GM12878 (cell line): ENCODE measurements around the gene CTNNA1.

Experiments
- CTCF ChIP-seq, 3 experiments: IDR thresholded peaks in 2 of 3; conservative IDR thresholded peaks in 1 of 3; 2 replicates each; pipeline ENCODE4 v1.5.1; 2011; ENCODE audit warnings: low read depth in 3 of 3, low read length in 3 of 3, mild to moderate bottlenecking in 3 of 3, control low read depth in 2 of 3, moderate library complexity in 2 of 3, inconsistent platforms in 1 of 3, mixed read lengths in 1 of 3; ENCODE audit not compliant: control insufficient read depth in 2 of 3, insufficient read depth in 1 of 3; ENCODE audit errors: extremely low read depth in 1 of 3
- HCFC1 ChIP-seq: fragments of 150-350 bp; IDR thresholded peaks from 2 replicates; pipeline ENCODE4 v1.6.1; 2014; ENCODE audit warnings: low read length
- MXI1 ChIP-seq: fragments of 150-350 bp; IDR thresholded peaks from 2 replicates; pipeline ENCODE4 v1.6.1; 2011; ENCODE audit warnings: low read depth, mild to moderate bottlenecking, inconsistent platforms, low read length, improper control_type of control experiment
- MYC ChIP-seq: IDR thresholded peaks from 2 replicates; pipeline ENCODE4 v1.6.1; 2011; ENCODE audit warnings: mild to moderate bottlenecking, low read length, moderate library complexity, inconsistent platforms; ENCODE audit not compliant: insufficient read depth, insufficient replicate concordance, insufficient read length, severe bottlenecking
- PKNOX1 ChIP-seq: fragments of 450-650 bp; IDR thresholded peaks from 2 replicates; pipeline ENCODE4 v1.6.1; 2016; ENCODE audit warnings: mild to moderate bottlenecking
- POLR2A ChIP-seq: IDR thresholded peaks from 2 replicates; pipeline ENCODE4 v1.6.1; 2011; ENCODE audit warnings: low read depth, mild to moderate bottlenecking, low read length
- SMARCA5 ChIP-seq: fragments of 450-650 bp; IDR thresholded peaks from 2 replicates; pipeline ENCODE4 v1.6.1; 2017; ENCODE audit warnings: mild to moderate bottlenecking
- USF1 ChIP-seq: IDR thresholded peaks from 2 replicates; pipeline ENCODE4 v1.6.1; 2011; ENCODE audit warnings: borderline replicate concordance, low read depth, mild to moderate bottlenecking, moderate library complexity, mixed read lengths, low read length; ENCODE audit not compliant: insufficient read depth; ENCODE audit errors: extremely low read length

GRCh38 chr5:138911441-138911840, 158.2 kb downstream of the CTNNA1 start:
- TF ChIP-seq PKNOX1 (no peak), MYC (no peak), USF1 (no peak), CTCF (IDR thresholded peaks at IDR 0.05 in 2 of 3, conservative IDR thresholded peaks at IDR 0.05 in 1 of 3; ENCODE audit: control insufficient read depth in 2 of 3, extremely low read depth in 1 of 3, insufficient read depth in 1 of 3, low read depth in 3 of 3, low read length in 3 of 3) (no peak), MXI1 (no peak), SMARCA5 (no peak), POLR2A (no peak), HCFC1 (no peak)
